Right forelimb (tissue), 1 donor: ENCODE measurements around the gene DFFA.
"Not testable (repeated sequence)": the region's sequence is repeated elsewhere in the genome, so short reads cannot be mapped to it uniquely, and the experiment has no call there.

Experiments used
- DNase-seq: peaks from one replicate; pipeline ENCODE4 v3.0.0-alpha.2; 2018

The DFFA gene, protein sequence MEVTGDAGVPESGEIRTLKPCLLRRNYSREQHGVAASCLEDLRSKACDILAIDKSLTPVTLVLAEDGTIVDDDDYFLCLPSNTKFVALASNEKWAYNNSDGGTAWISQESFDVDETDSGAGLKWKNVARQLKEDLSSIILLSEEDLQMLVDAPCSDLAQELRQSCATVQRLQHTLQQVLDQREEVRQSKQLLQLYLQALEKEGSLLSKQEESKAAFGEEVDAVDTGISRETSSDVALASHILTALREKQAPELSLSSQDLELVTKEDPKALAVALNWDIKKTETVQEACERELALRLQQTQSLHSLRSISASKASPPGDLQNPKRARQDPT

DNA sequence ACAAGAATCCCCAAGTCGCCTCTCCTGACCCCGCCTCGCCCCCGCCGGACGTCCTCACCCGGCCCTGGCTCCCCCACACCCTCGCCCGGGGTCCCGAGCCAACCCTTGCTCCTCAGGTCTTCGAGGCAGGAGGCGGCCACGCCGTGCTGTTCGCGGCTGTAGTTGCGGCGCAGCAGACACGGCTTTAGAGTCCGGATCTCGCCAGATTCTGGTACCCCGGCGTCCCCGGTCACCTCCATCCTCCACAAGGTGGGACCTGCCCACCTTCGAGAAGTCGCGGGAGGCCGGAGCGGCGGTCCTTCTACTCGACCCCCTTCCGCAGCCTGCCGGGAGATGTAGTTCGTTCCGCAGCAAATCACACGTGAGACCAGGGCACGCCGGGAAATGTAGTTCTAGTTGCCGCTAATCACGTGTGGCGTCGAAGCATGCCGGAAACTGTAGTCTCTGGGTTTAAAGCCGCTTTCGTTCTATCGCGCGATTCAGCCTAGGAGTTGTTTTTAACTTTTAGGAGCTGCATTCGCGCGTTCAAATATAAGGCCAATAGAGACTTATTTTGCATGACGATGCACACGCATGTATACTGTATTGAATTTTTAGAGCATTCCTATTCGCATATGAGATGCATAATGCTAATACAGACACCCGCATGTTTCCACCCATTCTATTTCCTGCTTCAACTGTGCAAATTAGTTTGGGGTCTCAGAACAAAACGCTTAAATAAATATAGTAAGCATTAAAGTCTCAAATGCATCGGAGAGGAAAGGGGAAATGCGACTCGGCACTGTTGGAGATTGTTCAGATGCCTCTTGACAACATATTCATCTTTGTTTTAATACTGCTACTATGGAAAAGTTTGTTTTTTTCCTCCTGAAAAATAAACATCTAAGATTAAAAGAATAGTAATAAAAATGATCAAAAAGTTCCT, at the start of gene DFFA:
TSS of gene DFFA (minus strand) at position 310 of the 925 bp plus-strand sequence. CDS start at position 239, 71 bp downstream.
- DNase-seq, result peak; percentile 95

DNA sequence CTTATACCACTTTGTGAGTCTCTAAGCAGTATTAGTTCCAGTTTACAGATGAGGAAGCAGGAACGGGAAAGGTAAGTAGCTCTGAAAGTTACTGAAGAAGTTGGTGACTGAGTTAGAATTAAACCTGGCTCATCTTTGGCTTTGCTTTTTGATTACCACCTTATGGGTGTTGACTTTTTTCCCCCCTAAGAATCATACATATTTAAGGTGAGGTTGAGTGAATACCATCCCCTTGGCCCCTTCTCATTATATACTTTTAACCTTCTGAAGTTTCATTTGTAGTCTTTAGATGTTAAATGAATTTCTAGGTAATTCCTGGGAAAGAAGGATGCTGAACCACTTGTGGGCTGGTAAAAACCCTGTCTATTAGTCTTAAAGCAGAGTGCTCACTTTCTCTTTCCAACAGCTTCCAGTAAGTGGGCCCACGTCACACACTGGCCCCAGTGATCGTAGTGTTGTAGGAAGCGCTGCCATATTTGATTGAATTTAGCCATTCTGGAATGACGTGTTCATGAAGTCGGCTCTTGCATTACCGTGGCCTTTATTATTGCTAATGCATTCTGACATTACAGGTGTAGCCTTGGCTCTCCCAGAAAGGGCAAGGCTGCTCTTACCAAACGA, 49.3 kb upstream of the DFFA start:
- DNase-seq, result no peak

DNA sequence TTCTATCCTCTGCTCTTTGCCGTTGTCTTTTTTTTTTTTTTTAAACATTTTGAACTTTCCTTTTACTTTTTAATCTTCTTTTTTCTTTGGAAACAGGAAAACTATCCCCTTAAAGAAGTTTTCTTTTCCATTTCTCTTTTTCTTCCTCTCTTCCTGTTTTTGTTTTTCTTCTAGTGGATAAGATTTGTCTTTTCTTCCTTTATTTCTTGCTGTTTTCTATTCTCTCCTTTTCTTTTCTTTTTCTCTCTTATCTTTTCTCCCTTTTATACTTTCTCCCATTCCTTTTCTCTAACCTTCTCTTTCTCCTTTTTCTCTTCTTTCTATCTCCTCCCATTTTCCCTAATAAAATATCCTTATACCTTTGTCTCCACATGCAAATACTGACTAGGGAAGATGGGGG, 48.6 kb upstream of the DFFA start:
- DNase-seq, result no peak

DNA sequence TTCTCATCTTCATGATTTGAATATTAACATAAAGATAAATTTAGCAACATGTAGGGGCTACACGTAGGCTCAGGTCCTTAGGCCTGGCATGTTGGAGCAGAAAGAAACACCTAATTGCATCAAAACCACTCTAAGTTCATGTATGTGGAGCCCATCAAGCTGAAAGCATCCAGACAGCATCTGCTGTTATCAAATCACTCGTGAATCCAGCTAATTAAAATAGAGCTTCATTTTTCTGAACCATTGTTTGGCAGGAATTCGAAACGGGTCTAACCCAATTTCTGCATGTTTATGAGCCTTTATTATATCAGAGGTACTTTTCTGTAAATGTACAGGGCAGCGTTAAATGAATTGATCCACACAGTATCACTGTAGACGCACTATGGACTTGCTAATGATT, 48.2 kb upstream of the DFFA start:
- no peak for DNase-seq

DNA sequence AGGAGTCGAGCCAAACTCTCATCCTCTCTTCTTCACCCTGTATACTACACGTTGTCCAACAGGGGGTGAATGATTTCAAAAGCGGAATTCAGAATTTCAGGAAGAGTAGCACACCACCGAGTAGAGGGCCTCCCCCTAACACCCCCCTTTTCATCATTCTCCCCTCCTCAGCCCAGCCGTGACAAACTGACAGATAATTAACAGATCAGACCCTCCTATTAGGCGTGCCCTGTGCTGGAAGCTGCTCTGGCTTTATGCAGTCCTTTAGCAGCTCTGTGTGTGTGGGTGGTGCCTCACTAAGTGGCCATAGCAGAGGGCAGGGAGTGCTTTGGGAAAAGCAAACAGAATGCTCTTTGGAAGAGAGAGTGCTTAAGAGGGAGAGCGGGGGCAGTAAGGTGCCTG, 46.7 kb upstream of the DFFA start:
- DNase-seq, result no peak

DNA sequence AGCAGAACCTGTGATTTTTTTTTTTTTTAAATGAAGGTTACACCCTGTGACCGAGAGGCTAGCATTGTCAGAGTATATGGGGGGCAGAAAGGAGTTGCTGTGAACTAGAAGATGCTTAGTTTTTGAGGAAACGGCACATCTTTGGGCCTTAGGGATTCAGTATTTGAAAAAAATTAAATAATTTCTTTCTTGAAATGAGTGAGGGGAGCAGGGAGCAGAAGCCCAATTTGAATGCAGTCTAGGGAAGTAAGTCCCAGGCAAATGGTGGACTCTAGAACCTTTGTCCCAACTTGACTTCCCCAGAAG, 45.3 kb upstream of the DFFA start:
- no peak for DNase-seq

DNA sequence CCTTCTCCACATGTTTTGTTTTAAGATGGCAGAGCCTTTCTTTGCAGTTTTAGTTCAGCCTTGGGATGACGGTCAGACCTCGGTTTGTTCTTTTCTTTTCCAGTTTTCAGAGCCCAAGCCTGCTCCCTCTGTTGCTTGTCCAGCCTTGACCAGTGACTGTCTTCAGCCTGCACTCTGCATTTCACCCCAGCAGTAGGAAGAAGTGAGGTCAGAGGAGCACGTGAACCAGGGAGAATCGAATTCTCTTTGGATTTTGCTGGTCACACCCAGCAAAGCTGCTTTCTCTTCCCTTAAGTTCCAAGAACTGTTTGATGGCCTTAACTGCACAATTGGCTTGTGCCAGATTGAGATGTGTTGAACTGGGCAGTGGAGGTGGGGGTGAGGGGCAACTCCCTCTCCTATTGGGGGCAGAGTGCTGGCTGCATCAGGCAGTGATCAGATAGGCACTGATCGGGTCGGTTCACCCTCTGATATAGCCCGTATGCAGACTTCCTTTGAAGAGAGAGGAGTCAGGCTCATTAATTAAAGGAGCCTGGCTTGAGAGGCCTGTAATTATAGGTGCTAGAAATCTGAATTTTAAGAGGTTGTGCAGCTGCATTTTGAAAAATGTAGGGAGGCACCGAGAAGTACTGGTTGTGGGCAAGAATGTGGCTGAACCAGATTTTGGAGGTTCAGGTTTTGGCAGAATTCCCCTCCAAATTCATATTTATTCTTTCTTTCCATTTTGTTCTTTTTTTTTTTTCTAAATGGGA, 44.8 kb upstream of the DFFA start:
- no peak for DNase-seq

DNA sequence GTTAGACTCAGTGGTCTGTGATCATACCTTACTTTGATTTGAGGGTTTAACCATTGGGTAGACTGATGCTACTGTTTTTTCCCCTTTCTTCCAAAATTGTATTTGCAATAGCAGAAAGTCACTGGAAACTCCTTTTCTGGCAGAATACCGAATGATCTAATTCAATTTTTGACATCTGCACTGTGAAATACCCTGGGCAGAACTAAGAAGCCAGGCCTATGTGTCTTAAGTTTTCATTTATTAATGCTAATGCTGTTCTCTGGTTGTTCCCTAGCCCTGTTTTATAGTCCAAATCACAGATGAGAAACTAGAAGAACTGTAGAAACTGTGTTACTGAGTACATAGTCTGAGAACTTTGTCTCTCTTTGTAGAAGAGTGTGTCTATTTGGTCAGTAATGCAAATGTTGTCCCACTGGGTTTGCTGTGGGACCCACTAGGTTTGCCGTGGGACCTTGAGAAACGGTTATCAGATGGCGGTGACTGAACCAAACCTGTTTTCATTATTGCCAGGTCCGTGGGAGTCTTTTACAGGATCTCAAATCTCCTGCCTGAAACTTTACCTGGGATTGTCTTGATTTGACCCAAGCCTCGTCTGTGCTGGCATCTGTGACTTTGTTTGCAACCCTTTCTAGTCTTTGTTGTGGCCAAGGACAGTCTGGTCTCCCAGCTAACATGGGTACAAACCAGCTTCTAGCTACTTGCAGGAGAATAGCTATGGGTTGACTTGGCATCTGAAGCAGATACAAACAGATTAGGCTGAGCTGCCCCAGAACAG, 43.8 kb upstream of the DFFA start:
- no peak for DNase-seq

DNA sequence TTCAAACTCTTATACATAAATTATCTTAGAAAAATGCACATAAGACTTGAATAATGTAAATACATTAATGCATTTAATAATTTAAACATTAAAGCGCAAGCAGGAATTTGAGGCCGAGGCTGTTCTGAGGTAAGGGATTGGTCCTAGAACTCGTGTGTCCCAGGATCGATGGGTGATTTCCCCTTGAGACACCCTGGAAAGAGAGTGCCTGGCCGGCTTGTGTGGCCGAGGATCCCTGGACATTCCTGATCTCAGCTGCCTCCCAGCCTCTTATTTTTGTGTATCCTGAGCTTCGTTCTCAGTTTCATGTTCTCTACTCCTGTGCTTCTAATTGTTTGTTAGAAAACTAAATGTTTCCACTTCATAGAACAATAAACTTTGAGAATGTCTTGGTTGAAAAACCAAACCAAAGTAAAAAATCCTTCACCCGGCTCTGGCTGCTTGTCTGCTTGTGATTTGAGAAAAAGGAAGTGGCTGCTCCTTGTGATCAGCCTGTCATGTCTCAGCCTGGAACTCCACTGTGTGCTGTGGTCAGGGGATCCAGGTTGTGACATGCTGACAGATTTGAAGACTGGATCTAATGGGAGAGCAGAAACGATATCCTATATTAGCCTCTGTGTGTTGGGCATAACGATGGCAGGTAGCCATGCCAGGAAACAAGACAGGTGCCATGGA, 43.1 kb upstream of the DFFA start:
- DNase-seq, result no peak

DNA sequence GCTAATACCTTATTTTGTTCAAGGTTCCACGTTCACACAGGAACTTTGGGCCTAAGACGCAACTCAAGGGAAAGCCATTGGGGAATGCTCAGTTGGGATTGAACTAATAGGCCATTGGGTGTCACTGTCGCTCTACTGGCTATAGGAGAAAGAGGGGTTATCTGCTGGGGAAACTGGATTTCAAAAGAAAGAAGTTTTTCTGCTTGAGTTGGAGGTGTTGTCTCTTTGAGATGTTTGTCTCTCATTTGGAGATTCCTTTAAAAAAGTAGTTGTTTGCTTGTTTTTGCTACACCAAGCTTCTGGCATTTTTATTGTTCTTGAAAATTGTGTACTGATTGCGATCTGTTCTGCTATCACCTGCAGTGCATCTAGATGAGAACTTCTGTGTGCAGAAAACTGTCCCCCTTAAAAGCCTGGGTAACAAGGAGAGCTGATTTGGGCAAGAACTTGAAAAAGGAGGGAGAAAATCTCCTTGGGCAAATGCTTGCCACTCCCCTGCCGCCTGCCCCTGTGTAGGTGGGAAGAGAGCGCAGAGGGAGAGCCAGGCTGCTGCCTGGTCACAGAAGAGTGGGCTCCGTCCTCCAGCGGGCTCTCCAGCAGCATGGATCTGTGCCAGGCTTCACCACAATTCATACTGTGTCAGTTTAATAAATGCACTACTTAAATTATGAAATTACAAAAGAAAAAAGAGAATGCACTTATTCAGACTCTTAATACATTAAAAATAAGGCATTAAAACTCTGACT, 42.3 kb upstream of the DFFA start:
- no peak for DNase-seq

DNA sequence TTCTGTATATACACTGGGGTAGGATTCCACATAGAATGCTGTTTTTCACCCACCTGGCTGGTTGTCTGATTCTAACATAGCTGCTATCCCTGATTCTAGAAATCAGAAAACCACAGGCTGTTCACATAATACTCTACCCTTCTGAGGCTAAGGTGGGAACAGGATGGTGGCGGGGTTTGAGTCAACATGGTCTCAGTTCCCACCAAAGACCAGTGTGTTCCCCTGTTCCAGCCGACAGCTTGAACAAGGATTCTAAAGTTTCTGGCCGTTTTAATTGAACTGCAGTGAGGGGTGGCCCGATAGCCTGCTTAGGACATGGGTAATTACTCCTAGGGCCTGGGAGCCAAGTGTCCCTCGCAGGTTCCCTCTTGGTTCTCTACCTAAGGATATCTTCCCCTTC, 40.9 kb upstream of the DFFA start:
- no peak for DNase-seq

DNA sequence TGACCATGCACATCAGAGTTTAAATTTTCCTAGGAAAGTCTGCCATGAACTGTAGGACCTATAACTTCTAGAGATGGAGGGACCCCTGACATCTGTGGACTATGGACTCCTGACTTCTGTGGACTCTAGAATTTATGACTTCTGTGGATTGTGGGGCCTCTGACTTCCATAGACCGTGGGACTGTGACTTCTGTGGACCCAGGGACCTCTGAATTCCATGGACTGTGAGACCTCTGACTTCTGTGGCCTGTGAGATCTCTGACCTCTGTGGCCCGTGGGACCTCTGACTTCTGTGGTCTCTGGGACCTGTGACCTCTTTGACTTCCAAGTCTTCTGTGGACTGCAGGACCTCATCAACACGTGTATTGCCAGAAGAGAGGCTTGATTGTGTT, 39.2 kb upstream of the DFFA start:
- DNase-seq, result no peak

DNA sequence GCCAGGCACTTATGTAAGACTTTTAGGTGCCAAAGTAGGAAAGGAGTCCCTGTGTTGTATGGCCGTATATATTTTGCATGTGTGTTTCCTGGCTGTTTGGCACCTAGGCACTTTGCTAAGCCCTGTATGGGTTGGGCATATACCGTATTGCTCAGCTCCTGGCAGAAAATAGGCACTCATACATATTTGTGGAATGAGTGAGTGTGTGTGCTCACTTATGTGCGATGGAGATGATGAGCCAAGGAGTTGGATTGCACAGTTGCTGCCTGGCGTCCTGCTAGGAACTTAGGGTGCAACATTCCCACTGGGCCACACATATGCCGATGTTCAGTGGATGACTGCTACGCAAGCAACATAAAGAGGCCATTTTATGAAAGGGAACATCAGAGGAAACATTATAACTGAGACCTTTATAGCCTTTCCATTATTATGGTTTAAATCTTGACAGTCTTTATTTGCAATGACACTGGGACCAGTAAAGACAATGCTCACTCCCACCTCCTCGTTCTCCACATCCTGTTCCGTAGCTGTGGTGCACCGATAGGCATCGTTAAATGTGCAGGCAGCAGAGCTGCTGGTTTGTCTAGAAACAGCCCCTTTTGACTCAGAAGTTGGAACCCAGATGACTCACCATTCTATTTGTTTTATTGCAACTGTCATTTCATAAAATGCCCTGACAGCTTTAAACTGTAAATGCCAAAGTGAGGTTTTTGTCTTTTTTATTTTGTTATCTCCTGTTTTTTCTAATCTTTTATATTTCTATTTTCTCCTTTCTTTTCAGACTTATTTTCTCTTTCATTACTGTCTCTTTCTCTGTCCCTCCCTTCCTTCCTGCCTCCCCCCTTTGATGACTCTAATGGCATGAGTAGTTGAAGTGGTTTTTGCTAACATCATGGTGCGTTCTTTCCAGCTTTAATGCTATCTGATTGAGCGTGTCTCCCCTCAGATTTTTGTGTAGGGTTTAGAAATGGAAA, 38.5 kb upstream of the DFFA start:
- DNase-seq, result no peak

DNA sequence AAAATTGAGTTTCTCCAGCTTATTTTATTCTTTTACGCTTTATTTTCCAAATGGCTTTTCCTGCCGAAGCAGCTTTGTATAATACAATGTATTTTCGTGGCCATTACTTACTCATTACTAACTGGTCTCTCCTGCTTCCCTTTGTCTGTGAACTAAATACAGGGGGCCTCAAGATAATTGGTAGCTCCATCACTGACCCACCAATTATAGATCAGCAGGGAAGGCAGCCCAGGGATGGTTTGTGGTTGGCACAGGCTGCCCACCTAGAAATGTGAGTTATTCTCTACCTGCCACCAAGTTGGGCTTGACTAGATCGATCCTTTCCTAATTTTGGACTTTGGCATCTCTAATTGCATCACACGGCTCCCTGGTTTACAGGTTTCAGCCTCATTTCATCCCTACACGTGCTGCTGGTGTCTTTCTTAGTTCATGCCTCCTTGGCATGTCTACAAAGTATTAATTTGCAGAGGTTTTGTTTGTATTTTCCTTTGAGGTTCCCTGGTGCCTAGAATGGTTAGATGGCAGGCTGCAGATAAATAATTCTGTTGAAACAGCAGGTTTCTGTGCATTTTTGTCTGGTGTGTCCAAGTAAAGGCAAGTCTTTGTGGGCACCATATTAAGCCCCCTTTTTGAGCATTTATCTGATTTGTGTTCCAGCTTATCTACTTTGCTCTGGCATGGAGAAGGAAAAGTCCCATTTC, 37.6 kb upstream of the DFFA start:
- DNase-seq, result no peak

DNA sequence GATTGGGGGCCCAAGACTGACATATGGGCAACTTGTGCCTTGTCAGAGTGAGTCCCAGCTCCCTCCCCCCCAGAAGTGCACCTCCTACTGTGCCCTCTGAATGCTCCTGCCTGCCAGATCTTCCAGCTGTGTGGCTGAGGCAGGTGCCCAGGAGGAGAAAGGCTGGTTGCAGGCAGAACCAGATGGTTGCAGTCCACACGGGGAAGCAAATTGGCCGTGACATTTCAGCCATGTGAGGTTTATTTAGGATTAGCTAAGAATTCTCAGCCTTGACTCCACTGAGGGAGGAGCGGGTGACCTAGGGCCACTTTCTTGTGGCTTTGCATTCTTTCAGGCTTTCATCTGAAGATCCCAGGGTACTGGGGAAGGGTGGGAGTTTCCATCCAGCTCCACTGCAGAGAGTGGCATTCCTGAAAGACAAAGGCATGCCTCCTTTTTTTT, 36.2 kb upstream of the DFFA start:
- DNase-seq, result no peak

DNA sequence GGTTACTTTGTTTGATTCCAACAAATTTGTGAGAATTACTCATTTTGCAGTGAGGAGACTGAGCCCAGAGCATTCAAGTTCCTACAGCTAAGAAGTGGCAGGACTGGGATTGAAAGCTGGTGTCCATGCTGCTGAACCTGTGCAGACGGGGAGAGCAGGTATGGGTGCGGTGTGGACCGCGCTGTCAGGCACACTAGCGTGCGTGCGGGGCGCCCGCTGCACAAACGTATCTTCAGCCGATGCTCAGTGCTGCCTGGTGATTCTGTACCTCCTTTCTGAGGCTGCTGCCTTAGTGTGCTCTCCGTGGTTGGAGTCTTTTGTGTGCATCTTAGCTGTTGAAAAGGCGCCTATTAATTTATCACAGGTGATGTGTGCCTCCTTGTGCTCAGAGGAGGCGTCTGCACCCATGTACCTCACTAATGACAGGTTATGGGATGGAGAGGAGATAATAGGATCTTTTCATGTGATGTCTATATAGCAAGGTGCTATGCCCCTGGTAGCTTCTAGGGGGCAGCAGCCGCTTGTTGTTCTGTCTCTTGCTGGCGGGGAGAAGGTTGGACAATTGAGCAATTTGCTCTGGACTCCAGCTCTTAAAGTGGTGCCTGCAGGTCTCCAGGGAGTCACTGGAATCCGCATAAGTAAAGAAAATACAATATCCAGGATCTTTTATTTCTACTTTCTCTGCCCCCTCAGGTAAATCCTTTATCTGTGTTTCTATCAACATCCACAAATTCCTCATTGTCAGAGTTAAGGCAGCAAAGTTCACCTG, 35.0 kb upstream of the DFFA start:
- DNase-seq, result no peak

DNA sequence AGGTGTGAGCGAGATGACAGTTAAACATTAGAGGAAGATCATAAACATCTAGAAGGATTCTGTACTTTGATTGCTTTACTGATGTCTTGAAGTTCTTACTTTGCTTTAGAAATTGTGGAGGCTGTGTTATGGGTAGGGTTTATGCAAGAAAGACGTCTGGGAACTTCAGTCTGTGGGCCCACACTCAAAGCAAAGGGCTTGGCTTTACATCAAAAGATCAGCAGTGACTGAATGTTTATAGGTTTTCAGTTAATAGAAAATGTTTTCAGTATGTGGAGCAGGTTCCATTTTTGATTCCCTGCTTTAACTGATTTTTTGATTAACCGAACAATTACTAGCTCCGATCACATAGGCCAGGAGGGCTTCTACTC, 34.3 kb upstream of the DFFA start:
- no peak for DNase-seq

DNA sequence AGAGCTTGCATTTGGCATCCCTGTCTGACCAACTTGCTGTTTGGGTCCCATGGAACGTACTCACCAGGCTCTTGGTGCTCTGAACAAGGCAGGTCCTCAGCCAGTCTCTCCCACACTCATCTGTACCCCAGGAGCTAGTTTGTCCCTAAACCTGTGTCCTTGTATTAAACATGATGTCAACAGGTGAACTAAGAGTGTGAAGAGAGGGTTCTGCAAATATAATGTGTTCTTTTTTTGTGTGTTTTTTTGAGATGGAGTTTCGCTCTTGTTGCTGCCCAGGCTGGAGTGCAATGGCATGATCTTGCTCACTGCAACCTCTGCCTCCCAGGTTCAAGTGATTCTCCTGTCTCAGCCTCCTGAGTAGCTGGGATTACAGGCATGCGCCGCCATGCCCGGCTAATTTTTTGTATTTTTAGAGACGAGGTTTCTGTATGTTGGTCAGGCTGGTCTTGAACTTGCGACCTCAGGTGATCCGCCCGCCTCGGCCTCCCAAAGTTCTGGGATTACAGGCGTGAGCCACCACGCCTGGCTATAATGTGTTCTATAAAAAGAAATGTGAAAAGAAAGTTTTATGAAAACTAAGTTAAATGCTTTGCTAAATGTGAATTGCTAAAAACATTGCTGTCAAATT, 33.8 kb upstream of the DFFA start:
- not testable (repeated sequence) for DNase-seq
